Type B pancreatic cell (in vitro differentiated cells): Measurements from ENCODE around the gene SLC22A3. TPM values are rescaled to one million over a fixed set of nuclear protein-coding genes. Genes with fewer than 3 reads are reported as not detected.
A peak's percentile ranks its signal among the peaks of the same experiment; 100 is the strongest.
"Not testable (repeated sequence)": the region's sequence is repeated elsewhere in the genome, so short reads cannot be mapped to it uniquely, and the experiment has no call there.

Source experiments
- DNase-seq: peaks from one replicate; pipeline ENCODE4 v3.0.0; 2021; ENCODE audit warnings: mixed read lengths; ENCODE audit not compliant: unreplicated experiment; ENCODE audit errors: extremely low spot score
- H3K27ac Mint-ChIP-seq: 2 replicates; pipeline ENCODE4 v1.8.0; 2021; ENCODE audit warnings: mild to moderate bottlenecking, mixed read lengths
- H3K27me3 Mint-ChIP-seq: 2 replicates; pipeline ENCODE4 v1.8.0; 2021; ENCODE audit warnings: mixed read lengths
- H3K36me3 Mint-ChIP-seq: 2 replicates; pipeline ENCODE4 v1.8.0; 2021; ENCODE audit warnings: mixed read lengths
- H3K4me1 Mint-ChIP-seq: one replicate; pipeline ENCODE4 v1.8.0; 2021; ENCODE audit warnings: mixed read lengths; ENCODE audit not compliant: unreplicated experiment
- H3K4me3 Mint-ChIP-seq: 2 replicates; pipeline ENCODE4 v1.8.0; 2021; ENCODE audit warnings: mild to moderate bottlenecking, mixed read lengths
- H3K9me3 Mint-ChIP-seq: 2 replicates; pipeline ENCODE4 v1.8.0; 2021; ENCODE audit warnings: mixed read lengths
- CTCF ChIP-seq: fragments of 200-600 bp; sonication (generic); conservative IDR thresholded peaks from 2 replicates; pipeline ENCODE4 v1.5.0; 2021; ENCODE audit warnings: antibody characterized with exemption, mild to moderate bottlenecking
- total RNA-seq: library from RNA; stranded (reverse); gene quantifications from 2 replicates; pipeline ENCODE4 v1.2.1, GENCODE V29; 2021; ENCODE audit warnings: low replicate concordance

The SLC22A3 gene
- total RNA-seq, 1 donor from 2014 or later, result 0.87 TPM

GRCh38 chr6:160382946-160383345 is 34.8 kb downstream of the SLC22A3 start:
- TF ChIP-seq CTCF, result no peak
- no peaks in the 10 kb centered on the region for H3K9me3 Mint-ChIP-seq
- H3K27me3 Mint-ChIP-seq, result peaks cover 8% of the 10 kb centered on the region
- no peak for DNase-seq
- no peak overlapping the region for H3K27ac Mint-ChIP-seq
- H3K4me3 Mint-ChIP-seq, result no peak overlapping the region
- no peaks in the 10 kb centered on the region for H3K36me3 Mint-ChIP-seq
- no peaks in the 10 kb centered on the region for H3K4me1 Mint-ChIP-seq

- DNase-seq, result no peak
- peaks cover 8% of the 10 kb centered on the region for H3K27me3 Mint-ChIP-seq
- no peak for TF ChIP-seq CTCF
Observed at GRCh38 chr6:160386869-160387530, 38.8 kb downstream of the SLC22A3 start.

DNA sequence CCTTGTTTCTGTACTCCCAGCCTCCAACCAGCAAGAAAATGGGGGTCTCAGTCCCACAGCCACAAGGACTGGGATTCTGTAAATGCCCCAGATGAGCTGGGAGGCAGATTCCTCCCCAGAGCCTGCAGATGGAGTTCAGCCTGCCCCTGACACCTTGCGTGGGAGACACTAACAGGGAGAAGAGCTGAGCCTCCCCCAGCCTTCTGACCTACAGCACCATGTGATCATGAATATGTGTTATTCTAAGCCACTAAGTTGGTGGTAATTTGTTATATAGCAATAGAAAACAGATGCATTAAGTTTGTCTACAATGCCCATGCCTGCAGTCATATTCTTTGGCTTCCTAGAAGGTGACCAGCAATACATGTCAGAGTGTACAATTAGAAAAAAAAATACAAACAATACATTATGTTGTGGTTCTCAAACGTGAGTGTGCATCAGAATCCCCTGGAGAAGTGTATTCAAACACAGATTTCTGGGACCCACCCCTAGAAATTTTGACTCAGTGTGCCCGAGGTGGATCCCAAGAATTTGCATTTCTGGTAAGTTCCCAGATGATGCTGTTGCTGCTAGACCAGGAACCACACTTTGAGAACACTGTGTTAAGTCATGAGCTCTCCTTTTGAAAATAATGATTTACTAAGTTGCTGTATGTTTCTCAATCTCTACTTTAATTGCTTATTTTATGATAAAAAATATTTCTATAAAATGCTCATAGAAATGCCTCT is 39.9 kb downstream of the SLC22A3 start:
- H3K9me3 Mint-ChIP-seq, result no peaks in the 10 kb centered on the region
- H3K36me3 Mint-ChIP-seq, result no peaks in the 10 kb centered on the region
- DNase-seq, result no peak
- H3K4me1 Mint-ChIP-seq, result no peaks in the 10 kb centered on the region
- H3K27me3 Mint-ChIP-seq, result peaks cover 8% of the 10 kb centered on the region
- H3K27ac Mint-ChIP-seq, result no peak overlapping the region
- no peak for TF ChIP-seq CTCF
- H3K4me3 Mint-ChIP-seq, result no peak overlapping the region

More at GRCh38 chr6:160386869-160387530, 38.8 kb downstream of the SLC22A3 start:
- no peaks in the 10 kb centered on the region for H3K9me3 Mint-ChIP-seq
- no peak overlapping the region for H3K4me3 Mint-ChIP-seq
- no peaks in the 10 kb centered on the region for H3K4me1 Mint-ChIP-seq
- H3K36me3 Mint-ChIP-seq, result no peaks in the 10 kb centered on the region
- no peak overlapping the region for H3K27ac Mint-ChIP-seq

- no peaks in the 10 kb centered on the region for H3K9me3 Mint-ChIP-seq
- no peaks in the 10 kb centered on the region for H3K4me1 Mint-ChIP-seq
- peaks cover 8% of the 10 kb centered on the region for H3K27me3 Mint-ChIP-seq
- H3K27ac Mint-ChIP-seq, result no peak overlapping the region
- no peak for DNase-seq
- no peaks in the 10 kb centered on the region for H3K36me3 Mint-ChIP-seq
- H3K4me3 Mint-ChIP-seq, result no peak overlapping the region
- TF ChIP-seq CTCF, result no peak
Observed at GRCh38 chr6:160388922-160389321, 40.7 kb downstream of the SLC22A3 start.

GRCh38 chr6:160391419-160392116 is 43.4 kb downstream of the SLC22A3 start:
- H3K4me1 Mint-ChIP-seq, result no peaks in the 10 kb centered on the region
- no peaks in the 10 kb centered on the region for H3K9me3 Mint-ChIP-seq
- no peaks in the 10 kb centered on the region for H3K36me3 Mint-ChIP-seq
- TF ChIP-seq CTCF, result no peak
- no peak for DNase-seq
- H3K27ac Mint-ChIP-seq, result peak overlapping the region; percentile 54
- no peak overlapping the region for H3K4me3 Mint-ChIP-seq
- H3K27me3 Mint-ChIP-seq, result peaks cover 4% of the 10 kb centered on the region

DNA sequence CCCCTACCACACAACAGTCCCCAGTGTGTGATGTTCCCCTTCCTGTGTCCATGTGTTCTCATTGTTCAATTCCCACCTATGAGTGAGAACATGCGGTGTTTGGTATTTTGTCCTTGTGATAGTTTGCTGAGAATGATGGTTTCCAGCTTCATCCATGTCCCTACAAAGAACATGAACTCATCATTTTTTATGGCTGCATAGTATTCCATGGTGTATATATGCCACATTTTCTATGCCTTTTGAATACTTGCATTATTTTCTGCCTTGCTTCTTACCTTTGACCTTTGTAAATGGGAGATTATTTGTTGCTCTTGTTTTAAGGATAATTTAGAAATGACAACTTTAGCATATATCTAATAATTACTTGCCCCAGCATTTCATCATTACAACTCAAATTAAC is 45.3 kb downstream of the SLC22A3 start:
- H3K4me1 Mint-ChIP-seq, H3K27me3 Mint-ChIP-seq, H3K9me3 Mint-ChIP-seq, H3K27ac Mint-ChIP-seq, DNase-seq, H3K4me3 Mint-ChIP-seq, H3K36me3 Mint-ChIP-seq: not testable (repeated sequence)
